ENCODE data around the gene C2orf92.

DNA sequence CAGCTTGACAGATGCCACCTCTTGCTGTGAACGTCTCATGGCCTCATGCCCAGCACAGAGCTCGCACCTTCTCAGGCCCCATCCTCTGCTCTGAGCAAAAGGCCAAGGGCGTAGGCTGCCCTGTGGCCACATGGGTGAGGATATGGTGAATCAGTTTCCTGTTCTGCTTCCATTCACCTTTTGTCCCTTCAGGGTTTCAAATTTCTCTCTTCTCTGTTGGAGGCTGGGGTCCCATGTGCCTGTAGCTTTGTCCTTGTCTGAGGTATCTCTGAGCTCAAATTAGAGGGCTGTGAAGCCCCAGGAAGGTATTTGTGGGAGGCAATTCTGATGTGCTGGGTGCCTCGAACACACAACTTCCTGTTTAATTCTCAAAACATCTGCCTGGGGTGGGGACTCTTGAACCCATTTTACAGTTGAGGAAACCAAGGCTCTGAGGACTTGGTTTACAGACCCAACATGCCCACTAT lies 72.9 kb downstream of the C2orf92 start:
- TF ChIP-seq, protein P1, sequence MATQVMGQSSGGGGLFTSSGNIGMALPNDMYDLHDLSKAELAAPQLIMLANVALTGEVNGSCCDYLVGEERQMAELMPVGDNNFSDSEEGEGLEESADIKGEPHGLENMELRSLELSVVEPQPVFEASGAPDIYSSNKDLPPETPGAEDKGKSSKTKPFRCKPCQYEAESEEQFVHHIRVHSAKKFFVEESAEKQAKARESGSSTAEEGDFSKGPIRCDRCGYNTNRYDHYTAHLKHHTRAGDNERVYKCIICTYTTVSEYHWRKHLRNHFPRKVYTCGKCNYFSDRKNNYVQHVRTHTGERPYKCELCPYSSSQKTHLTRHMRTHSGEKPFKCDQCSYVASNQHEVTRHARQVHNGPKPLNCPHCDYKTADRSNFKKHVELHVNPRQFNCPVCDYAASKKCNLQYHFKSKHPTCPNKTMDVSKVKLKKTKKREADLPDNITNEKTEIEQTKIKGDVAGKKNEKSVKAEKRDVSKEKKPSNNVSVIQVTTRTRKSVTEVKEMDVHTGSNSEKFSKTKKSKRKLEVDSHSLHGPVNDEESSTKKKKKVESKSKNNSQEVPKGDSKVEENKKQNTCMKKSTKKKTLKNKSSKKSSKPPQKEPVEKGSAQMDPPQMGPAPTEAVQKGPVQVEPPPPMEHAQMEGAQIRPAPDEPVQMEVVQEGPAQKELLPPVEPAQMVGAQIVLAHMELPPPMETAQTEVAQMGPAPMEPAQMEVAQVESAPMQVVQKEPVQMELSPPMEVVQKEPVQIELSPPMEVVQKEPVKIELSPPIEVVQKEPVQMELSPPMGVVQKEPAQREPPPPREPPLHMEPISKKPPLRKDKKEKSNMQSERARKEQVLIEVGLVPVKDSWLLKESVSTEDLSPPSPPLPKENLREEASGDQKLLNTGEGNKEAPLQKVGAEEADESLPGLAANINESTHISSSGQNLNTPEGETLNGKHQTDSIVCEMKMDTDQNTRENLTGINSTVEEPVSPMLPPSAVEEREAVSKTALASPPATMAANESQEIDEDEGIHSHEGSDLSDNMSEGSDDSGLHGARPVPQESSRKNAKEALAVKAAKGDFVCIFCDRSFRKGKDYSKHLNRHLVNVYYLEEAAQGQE (IDR thresholded peaks at IDR 0.05; ENCODE audit: borderline replicate concordance) = no peak
- TF ChIP-seq, protein P2, sequence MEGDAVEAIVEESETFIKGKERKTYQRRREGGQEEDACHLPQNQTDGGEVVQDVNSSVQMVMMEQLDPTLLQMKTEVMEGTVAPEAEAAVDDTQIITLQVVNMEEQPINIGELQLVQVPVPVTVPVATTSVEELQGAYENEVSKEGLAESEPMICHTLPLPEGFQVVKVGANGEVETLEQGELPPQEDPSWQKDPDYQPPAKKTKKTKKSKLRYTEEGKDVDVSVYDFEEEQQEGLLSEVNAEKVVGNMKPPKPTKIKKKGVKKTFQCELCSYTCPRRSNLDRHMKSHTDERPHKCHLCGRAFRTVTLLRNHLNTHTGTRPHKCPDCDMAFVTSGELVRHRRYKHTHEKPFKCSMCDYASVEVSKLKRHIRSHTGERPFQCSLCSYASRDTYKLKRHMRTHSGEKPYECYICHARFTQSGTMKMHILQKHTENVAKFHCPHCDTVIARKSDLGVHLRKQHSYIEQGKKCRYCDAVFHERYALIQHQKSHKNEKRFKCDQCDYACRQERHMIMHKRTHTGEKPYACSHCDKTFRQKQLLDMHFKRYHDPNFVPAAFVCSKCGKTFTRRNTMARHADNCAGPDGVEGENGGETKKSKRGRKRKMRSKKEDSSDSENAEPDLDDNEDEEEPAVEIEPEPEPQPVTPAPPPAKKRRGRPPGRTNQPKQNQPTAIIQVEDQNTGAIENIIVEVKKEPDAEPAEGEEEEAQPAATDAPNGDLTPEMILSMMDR (IDR thresholded peaks at IDR 0.05; ENCODE audit: poor library complexity, severe bottlenecking) = no peak
